GM21381 (cell line): ENCODE data around the gene ATP4B.

ENCODE experiments used
- ATAC-seq: cut with Tn5 transposase; IDR thresholded peaks from one replicate; pipeline ENCODE4 v1.9.1; 2021; ENCODE audit warnings: mild to moderate bottlenecking, moderate library complexity; ENCODE audit not compliant: unreplicated experiment

ATP4B gene

DNA sequence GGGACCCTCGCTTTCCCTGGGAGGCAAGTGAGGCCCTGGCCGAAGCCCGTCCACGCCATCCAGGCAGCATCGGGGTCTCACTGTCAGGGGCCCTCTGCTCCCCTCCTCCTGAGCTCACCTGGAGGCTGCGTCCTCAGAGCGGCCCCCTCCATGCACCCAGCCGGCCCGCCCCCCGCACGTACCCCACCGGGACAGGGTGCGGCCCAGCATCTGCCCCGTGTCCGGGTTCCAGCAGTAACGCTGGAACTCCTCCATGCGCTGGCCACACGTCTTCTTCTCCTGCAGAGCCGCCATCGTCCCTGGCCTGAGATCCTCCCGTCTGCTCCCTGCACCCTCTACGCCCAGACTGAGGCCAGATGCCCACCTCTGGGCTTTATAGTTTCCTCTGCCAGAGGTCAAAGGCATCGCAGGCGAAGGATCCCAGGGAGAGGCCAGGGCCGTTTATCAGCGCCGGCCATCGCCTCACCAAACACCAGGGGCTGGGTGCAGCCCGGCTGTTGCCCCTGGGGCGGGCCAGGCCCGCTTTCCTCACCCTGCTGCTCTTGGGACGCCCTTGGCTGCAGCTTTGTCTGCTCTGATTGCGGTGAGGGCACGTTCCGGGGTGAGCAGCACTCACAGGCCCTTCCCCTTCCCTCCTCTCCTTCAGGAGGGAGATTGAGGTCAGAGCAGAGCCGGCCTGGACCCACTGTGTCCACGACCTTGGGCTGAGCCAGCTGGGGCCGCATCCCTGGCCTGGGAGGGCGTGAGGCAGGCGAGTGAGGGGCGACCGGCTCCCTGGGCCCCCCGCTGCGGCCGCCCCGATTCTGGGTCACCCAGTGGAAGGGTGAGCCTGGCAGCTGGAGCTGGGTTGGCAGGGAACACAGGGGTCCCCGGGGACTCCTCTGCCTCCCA, at the start of gene ATP4B:
TSS of gene ATP4B (minus strand) at position 348 of the 891 bp plus-strand sequence. CDS start at position 294, 54 bp downstream.
- ATAC-seq, result no peak

DNA sequence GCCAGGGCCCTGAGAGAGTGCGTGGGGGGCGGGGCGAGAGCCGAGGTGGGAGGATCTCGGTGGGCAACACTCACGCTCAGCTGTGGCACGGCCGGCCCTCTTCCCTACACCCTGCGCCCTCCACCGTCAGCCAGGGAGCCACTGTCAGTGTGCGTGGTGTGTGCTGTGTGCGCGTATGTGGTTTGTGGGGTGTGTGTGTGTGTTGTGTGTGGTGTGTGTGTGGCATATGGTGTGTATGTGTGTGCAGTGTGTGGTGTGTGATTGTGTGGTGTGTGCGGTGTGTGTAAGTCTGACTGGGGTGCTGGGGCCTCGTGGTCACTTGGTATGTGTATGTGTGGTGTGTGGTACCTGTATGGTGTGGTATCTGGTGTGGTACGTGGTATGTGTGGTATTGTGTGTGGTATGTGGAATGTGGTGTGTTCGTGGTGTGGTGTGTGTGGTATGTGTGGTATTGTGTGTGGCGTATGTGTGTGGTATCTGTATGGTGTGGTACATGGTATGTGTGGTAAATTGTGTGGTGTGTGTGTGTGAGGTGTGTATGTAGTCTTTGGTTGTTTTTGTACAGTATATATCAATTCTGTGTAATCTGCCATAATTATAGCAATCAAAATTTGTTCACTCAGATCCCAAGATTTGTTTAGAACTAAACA, 14.1 kb upstream of the ATP4B start:
- no peak for ATAC-seq

DNA sequence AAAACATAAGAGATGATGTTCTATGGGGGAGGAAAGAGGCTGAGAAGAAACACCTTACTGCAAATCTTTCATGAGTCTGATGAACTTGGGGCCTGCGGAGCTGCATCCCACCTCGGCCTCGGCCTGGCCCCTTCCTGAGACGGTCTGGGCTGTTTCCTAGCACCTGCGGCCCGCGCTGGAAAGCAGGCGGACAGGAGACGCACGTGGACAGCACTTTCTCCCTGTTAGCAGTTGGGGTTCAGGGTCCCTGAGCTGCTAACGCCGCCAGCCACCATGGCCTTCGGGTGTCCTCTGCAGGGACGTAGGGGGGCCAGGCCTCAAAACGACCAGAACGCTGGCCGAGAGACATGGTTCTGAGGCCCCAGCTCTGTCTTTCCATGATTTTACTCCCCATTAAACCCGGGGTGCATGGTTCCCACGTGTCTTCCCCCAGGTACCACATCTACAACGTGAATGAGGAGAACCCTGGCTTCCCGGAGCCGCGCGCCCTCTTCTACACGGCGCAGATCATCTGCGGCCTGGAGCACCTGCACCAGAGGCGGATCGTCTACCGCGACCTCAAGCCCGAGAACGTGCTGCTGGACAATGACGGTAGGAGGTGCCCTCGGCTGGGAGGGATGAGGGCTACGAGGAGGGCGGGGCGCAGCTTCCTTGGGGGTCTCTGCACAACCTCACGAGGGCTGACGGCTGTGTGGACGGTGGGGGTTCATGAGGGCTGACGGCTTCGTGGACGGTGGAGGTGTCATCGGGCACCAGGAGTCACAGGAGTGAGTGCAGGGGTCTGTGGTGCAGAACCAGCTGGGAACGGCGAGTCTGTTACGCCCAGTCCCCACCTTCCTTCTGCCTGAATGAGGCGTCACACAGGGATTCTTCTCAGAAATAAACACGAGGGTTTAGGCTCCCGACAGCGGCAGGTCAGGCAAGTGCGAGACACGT, 13.3 kb upstream of the ATP4B start:
- ATAC-seq, result no peak

DNA sequence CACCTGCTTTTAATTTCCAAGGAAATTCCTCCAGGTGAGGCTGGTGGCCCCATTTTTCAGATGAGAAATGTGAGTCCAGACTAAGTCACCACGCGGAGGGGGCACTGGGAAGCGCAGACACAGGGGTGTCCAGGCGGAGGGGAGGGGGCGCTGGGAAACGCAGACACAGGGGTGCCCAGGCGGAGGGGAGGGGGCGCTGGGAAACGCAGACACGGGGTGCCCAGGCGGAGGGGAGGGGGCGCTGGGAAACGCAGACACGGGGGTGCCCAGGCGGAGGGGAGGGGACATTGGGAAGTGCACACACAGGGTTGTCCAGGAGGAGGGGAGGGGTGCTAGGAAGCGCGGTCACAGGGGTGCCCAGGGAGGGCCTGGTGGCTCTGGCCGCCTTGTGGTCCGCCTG, 12.5 kb upstream of the ATP4B start:
- ATAC-seq, result no peak

DNA sequence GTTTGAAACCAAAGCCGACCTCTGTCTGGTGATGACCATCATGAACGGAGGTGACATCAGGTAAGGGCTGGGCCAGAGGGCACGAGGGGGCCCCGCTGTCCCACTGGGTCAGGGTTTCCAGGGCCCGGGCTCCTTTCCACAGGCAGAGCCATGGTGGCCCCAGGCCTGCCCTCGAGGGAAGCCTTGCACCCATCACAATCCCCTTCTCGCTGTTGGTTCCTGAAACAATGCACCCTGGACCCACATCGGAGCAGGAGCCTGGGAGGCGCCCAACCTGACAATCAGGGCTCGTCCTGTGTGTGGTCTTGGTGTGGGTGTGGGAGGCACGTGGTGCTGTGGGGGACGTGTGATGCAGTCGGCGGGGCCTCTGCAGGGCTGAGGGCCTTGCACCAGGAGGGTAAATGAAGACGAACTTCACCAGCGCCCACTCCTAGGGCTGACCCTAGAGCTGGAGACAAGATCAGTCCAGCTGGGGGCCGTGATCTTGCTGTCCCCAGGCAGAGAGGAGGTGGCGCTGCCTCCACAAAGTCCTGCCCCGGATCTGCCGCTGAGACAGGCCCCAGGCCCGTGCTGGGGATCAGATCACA, 11.8 kb upstream of the ATP4B start:
- ATAC-seq, result no peak

DNA sequence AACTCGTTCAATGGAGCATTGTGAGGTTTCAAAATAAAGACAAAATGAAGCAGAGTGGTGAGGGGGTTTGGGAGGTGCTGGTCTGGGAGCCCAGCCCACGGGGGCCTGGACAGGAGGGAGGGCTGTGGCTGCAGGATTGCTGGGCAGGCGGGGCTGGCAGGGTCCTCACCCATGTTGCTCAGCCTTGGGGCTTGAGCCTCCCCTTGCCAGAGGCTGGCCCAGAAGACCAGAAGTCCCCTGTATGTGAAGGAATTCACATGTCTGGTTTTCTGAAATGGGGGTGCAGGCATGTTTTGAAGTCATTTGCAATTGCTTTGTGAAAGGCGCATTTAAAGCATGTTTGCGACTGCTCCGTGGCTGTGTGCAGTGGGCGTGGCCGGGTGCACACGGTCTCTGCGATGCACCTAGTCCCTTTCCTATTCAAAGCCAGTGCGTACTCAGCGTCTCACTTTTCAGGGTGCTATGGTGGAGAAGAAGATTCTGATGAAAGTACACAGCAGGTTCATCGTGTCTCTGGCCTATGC, 11.3 kb upstream of the ATP4B start:
- ATAC-seq, result no peak

DNA sequence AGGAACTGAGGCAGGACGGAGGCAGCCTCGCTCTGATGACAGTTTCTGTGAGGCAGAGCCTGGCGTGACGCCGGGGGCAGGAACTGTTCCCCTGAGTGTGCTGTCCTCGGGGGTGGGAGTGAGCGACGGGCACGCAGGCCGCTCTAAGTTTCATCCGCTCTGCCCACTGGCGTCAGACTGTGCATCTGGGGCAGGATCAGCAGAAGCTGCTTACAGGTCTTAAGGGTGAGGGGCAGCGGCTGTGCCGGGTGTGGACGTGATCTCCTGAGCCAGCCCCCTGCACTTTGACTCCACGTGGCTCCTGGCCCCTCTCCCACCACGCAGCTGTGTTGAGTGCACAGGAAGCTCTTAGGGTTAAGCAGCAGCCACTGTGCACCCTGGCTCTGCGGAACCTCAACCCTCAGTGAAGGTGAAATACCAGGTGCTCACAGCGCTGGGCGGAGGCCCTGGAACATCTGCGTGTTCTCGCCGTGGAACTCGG, 10.5 kb upstream of the ATP4B start:
- no peak for ATAC-seq

DNA sequence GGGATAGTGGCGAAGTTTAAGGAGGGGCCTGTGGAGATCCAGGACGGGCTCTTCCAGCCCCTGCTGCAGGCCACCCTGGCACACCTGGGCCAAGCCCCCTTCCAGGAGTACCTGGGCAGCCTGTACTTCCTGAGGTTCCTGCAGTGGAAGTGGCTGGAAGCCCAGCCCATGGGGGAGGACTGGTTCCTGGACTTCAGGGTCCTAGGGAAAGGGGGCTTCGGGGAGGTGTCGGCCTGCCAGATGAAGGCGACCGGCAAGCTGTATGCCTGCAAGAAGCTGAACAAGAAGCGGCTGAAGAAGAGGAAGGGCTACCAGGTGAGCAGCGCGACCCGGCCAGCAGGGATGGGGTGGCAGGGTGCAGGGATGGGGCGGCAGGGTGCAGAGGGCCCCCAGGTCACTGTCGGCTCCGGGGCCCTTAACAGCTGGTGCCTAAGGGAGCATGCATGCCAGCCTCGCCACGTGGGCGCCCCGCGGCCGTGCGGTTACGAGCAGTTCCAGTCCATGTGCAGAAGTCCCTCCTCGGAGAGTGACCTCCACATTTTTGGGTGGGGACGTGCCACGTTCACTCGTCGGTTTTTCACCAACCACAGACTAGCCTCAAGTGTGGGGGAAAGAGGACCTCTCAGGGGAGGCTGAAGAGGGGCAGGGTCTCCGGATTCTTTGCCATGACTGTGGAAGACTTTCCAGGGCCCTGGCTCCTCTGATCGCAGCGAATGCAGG, 9.9 kb upstream of the ATP4B start:
- ATAC-seq, result no peak

DNA sequence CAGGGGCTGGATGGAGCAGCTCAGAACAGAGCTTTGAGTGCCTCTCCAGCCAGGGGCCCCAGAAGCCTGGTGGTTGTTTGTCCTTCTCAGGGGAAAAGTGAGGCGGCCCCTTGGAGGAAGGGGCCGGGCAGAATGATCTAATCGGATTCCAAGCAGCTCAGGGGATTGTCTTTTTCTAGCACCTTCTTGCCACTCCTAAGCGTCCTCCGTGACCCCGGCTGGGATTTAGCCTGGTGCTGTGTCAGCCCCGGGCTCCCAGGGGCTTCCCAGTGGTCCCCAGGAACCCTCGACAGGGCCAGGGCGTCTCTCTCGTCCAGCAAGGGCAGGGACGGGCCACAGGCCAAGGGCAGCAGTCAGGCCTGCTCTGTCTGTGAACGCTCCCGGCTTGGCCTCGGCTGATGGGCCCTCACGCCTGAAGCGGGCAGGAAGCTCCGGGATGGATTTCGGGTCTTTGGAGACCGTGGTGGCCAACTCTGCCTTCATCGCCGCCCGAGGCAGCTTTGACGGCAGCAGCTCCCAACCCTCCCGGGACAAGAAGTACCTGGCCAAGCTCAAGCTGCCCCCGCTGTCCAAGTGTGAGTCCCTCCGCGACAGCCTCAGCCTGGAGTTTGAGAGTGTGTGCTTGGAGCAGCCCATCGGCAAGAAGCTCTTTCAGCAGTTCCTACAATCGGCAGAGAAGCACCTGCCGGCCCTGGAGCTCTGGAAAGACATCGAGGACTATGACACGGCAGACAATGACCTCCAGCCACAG, 9.1 kb upstream of the ATP4B start, which contains the start of gene GRK1:
TSS of gene GRK1 (plus strand) at position 269 of the 751 bp plus-strand sequence. CDS start at position 437, 168 bp downstream.
- ATAC-seq, result no peak

DNA sequence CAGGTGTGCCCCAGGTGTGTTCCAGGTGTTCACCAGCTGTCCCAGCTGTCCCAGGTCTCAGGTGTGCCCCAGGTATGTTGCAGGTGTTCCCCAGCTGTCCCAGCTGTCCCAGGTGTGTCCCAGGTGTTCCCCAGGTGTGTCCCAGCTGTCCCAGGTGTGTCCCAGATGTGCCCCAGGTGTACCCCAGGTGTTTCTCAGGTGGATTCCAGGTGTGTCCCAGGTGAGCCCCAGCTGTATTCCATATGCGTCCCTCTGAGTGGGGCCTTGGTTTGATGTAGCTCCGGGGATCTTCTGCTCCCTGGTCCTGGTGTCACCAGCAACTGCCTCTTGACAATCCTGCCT, 8.3 kb upstream of the ATP4B start:
- ATAC-seq, result no peak

DNA sequence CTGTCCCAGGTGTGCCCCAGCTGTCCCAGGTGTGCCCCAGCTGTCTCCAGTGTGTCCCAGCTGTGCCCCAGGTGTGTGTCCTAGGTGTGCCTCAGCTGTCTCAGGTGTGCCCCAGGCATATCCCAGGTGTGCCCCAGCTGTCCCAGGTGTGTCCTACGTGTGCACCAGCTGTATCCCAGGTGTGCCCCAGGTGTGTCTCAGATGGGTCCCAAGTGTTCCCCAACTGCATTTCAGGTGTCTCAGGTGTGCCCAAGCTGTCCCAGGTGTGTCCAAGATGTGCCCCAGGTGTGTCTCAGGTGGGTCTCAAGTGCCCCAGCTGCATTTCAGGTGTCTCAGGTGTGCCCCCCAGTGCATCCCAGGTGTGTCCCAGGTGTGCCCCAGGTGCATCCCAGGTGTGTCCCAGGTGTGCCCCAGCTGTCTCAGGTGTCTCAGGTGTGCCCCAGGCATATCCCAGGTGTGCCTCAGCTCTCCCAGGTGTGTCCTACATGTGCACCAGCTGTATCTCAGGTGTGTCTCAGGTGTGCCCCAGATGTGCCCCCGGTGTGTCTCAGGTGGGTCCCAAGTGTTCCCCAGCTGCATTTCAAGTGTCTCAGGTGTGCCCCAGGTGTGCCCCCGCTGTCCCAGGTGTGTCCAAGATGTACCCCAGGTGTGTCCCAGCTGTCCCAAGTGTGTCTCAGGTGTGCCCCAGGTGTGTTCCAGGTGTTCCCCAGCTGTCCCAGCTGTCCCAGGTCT, 7.8 kb upstream of the ATP4B start:
- ATAC-seq, result no peak

DNA sequence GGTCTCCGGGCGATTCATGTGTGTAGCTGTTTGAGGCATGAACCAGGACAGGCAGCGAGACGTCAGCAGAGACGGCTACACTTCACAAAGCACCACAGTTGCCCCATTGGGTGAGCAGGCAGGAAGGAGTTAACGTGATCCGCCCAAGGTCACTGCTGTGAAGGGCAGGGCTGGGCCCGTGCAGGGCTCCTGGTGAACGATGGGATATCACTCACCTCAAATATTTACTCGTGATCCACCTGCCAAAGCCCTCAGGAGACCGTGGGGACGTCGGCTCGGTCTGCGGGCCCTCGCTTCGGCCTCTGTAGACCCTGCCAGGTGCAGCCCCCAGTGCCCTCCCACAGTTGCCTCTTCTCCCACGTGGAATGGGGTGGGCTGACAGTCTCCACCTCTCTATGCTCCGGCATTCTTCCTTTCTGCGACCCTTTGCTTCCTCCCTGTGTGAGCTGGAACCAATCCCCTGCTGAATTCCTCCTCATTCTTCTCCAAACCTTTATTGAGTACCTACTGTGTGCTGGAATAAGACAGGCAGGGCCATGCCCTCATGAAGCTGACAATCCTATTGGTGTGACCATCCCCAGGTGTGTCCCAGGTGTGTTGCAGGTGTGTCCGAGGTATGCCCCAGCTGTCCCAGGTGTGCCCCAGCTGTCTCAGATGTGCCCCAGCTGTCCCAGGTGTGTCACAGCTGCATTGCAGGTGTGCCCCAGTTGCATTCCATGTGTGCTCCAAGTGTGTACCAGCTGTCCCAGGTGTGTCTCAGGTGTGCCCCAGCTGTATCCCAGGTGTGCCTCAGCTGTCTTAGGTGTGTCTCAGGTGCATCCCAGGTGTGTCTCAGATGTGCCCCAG, 7.0 kb upstream of the ATP4B start:
- ATAC-seq, result no peak

DNA sequence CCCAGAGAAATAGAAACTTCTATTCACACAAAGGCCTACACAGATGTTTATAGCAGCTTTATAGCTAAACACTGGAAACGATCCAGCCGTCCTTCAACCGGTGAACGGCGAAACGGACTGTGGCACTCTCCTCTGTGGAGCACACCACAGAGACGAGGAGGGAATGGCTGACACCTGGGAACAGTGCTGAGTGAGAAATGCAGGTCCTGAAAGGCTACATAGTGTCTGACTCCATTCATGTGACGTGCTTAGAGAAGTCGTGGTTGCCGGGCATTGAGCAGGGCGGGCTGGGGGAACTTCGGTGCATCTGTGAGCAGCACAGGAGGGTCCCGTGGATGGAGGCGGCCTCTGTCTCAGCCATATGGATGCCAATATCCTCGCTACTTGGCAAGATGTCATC, 5.9 kb upstream of the ATP4B start:
- no peak for ATAC-seq

DNA sequence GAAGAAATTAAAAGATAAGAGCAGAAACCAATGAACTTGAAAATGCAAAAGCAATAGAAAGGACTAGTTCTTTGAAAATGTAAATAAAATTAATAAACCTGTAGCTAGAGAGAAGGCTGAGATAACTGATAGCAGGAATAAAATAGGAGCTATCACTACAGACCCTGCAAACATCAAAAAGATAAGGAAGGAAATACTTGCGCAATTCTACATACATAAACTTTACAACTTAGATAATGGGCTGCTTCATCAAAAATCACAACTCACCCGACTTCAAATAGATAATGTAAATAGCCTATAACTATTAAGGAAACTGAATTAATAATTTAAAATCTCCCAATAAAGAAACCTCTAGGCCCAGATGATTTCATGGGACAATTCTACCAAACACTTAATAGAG, 3.5 kb upstream of the ATP4B start:
- no peak for ATAC-seq

DNA sequence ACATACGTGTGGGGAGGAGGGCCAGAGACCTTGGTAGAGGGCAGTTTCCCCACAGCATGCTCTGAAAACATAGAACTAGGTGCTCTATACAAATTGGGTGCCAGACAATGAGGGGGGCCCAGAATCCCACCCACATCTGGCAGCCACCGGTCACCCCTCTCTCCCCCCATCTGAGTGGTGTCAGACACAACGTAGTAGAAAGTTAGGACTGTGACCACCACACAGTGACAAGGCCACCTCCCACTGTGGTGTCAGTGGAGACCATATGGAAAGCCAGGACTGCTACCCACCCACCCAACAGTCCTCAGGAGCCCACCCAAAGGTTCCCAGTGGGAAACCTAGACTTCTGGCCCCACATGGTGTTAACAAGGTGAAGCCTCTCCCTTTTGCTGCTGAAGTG, 2.1 kb upstream of the ATP4B start:
- no peak for ATAC-seq

DNA sequence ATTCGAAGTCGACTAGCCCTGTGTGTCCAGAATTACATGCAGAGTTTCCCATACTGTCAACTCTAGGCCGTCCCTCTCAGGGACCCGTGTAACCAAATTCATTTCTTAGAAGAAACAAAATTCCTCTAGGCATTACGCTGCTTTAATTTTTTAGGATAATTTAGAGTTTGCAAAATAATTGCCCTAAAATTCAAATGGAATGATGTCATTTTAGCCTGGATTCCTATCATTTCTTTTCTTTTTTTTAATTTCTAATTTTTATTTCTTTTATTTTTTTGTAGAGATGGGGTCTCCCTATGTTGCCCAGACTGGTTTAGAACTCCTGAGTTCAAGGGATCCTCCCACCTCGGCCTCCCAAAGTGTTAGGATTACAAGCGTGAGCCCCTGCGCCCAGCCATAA, 1.3 kb upstream of the ATP4B start:
- ATAC-seq, result no peak

DNA sequence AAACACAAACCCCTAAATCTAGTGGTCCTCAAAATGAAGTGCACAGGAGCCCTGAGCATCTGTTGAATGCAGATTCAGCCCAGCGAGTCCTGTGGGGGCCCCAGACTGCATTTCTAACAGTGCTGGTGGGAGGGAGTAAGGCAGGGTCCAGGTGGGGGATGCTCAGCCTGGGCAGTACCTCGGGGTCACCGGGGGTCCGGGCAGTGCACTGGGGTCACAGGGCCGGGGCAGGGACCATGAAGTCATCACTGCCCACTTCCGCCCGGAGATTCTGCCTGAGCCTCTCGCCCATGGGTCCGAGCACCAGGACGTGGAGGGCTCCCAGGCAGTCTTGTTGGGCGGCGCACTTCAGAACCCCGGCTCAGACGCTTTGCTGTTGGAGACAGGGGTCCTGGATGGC, 838 bp upstream of the ATP4B start:
- ATAC-seq, result no peak
